Prostate gland (tissue), 2 donors: Measurements from ENCODE around the gene CNTF.

ENCODE experiments used
- CTCF ChIP-seq, 4 experiments: fragments of 200-600 bp in 2 of 4; fragments of 450-650 bp in 2 of 4; sonication (generic) in 2 of 4; IDR thresholded peaks; 1 replicate in 3 of 4; 2 replicates in 1 of 4; pipeline ENCODE4 v1.5.1; 2016 to 2019; ENCODE audit warnings: antibody characterized with exemption in 4 of 4, mild to moderate bottlenecking in 2 of 4, moderate library complexity in 2 of 4
- POLR2A ChIP-seq: fragments of 450-650 bp; IDR thresholded peaks from one replicate; pipeline ENCODE4 v1.6.1; 2016; ENCODE audit warnings: antibody characterized with exemption, mild to moderate bottlenecking
- POLR2AphosphoS5 ChIP-seq: sonication (generic); formaldehyde crosslinking; IDR thresholded peaks from one replicate; pipeline ENCODE4 v1.6.1; 2017; ENCODE audit warnings: antibody characterized with exemption

GRCh38 chr11:58622344-58622743, at the start of gene CNTF:
- TF ChIP-seq CTCF (IDR thresholded peaks at IDR 0.05): no peak
- TF ChIP-seq POLR2AphosphoS5: no peak
- no peak for TF ChIP-seq POLR2A
